ENCODE measurements around the gene PYM1. TPM values are rescaled to one million over a fixed set of nuclear protein-coding genes. Genes with fewer than 3 reads are reported as not detected.
A peak's percentile ranks its signal among the peaks of the same experiment; 100 is the strongest.
"Not testable (repeated sequence)": the region's sequence is repeated elsewhere in the genome, so short reads cannot be mapped to it uniquely, and the experiment has no call there.

PYM1 gene
- total and polyA plus RNA-seq, 10 donors, result 26.7 to 54.0 (median 37.8) TPM

DNA sequence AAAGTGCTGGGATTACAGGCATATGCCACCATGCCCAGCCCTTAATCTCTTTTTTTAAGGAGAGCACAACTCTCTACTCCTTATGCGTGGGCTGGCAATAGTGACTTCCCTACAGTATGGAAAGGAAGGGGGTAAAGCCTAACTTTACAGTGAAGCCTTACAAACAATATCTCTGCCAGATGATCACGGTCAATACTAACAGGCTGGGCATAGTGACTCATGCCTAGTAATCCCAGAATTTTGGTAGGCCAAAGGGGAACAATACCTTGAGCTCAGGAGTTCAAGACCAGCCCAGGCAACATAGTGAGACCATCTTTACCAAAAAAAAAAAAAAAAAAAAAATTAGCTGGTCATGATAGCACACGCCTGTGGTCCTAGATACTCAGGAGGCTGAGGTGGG lies 5.6 kb downstream of the PYM1 start:
- H3K4me1 ChIP-seq, result peaks cover 17 to 89% (median 42%) of the 10 kb centered on the region in 6 donors
- WGBS, 5 donors, result 82 to 99% (median 96%) methylated on average over 3 of the region's 3 CpGs
- H3K9me3 ChIP-seq, result no peaks in the 10 kb centered on the region
- no peak overlapping the region for H3K4me3 ChIP-seq
- intact Hi-C loops (cut with DNase I; ENCODE audit: low total_unique reads), result no loop called here
- no peak overlapping the region for H3K27ac ChIP-seq
- TF ChIP-seq, protein P1, sequence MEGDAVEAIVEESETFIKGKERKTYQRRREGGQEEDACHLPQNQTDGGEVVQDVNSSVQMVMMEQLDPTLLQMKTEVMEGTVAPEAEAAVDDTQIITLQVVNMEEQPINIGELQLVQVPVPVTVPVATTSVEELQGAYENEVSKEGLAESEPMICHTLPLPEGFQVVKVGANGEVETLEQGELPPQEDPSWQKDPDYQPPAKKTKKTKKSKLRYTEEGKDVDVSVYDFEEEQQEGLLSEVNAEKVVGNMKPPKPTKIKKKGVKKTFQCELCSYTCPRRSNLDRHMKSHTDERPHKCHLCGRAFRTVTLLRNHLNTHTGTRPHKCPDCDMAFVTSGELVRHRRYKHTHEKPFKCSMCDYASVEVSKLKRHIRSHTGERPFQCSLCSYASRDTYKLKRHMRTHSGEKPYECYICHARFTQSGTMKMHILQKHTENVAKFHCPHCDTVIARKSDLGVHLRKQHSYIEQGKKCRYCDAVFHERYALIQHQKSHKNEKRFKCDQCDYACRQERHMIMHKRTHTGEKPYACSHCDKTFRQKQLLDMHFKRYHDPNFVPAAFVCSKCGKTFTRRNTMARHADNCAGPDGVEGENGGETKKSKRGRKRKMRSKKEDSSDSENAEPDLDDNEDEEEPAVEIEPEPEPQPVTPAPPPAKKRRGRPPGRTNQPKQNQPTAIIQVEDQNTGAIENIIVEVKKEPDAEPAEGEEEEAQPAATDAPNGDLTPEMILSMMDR (IDR thresholded peaks at IDR 0.05 in 8 of 11, conservative IDR thresholded peaks at IDR 0.05 in 3 of 11), result no peak
- TF ChIP-seq POLR2AphosphoS5 (IDR thresholded peaks at IDR 0.05) (no peak), POLR2A (IDR thresholded peaks at IDR 0.05) (no peak)
- DNase-seq, result no peak
- H3K36me3 ChIP-seq, result peaks cover 0 to 72% (median 9%) of the 10 kb centered on the region in 6 donors
- H3K27me3 ChIP-seq (replicated peaks in 1 of 7), result no peaks in the 10 kb centered on the region

DNA sequence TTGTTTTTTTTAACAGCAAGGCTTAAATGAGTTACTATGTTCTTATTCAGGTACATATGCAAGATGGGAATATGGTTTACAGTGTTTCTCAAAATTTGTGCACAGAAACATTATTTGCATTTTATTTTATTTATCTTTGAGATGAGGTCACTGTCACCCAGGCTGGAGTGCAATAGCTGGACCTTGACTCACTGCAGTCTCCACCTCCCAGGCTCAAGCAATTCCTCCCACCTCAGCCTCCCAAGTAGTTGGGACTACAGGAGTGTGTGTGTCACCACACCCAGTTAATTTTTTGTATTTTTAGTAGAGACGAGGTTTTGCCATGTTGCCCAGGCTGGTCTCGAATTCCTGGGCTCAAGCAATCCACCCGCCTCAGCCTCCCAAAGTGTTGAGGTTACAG lies 8.7 kb downstream of the PYM1 start:
- WGBS, 5 donors, result 87 to 93% (median 91%) methylated on average over 3 of the region's 3 CpGs
- H3K27me3 ChIP-seq (replicated peaks in 1 of 7); H3K4me3 ChIP-seq; H3K27ac ChIP-seq; intact Hi-C loops (cut with DNase I; ENCODE audit: low total_unique reads); H3K9me3 ChIP-seq; DNase-seq: not testable (repeated sequence)
- peaks cover 8 to 91% (median 38%) of the 10 kb centered on the region in 6 donors for H3K4me1 ChIP-seq
- H3K36me3 ChIP-seq, result peaks cover 0 to 86% (median 12%) of the 10 kb centered on the region in 6 donors

DNA sequence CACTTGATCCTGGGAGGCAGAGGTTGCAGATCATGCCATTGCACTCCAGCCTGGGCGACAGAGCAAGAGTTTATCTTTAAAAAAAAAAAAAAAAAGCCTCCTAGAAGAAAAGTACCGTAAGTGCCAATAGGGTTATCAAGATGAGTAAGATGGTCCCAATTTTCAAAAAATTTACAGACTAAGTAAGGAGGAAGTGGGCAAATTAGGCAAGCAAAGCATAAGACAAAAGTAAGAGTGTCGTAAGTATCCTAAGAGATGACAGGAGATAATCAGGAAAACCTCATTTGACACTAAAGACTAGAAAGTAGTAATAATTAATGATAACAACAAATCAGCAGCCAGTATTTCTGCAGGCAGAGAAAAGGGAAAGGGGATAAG lies 12.2 kb downstream of the PYM1 start:
- Histone ChIP-seq H3K9me3 (no peaks in the 10 kb centered on the region), H3K27ac (peak overlapping the region in 3 of 8 donors; percentile 21 to 60 (median 50)), H3K27me3 (replicated peaks in 1 of 7) (no peaks in the 10 kb centered on the region), H3K4me3 (no peak overlapping the region), H3K4me1 (peaks cover 5 to 67% (median 29%) of the 10 kb centered on the region in 6 donors), H3K36me3 (peaks cover 0 to 91% (median 12%) of the 10 kb centered on the region in 6 donors)
- no peak for DNase-seq
- intact Hi-C loops (cut with DNase I; ENCODE audit: low total_unique reads), result no loop called here
- WGBS, 5 donors, result 40 to 59% (median 52%) methylated on average over 3 of the region's 3 CpGs
- TF ChIP-seq, protein P1 (IDR thresholded peaks at IDR 0.05 in 8 of 11, conservative IDR thresholded peaks at IDR 0.05 in 3 of 11), result no peak
- no peak for TF ChIP-seq POLR2AphosphoS5 (IDR thresholded peaks at IDR 0.05)

DNA sequence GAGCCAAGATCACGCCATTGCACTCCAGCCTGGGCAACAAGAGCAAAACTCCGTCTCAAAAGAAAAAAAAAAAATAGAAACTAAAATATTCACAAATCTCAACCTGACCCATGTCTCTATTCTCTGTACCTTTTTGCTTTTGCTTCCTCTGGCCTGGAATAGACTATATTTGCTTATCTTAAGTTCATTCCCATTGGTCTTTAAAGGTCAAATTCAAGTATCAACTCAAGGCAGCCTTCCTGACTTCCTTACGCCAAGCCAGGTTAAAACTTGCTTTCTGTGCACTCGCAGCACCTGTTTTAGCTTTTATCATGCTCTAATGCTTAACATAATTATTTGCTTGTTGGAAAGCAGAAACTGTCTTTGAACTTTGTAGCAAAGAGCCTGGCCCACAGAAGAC lies 14.8 kb downstream of the PYM1 start:
- 76 to 83% (median 79%) methylated on average over 4 of the region's 4 CpGs for WGBS, 5 donors
- intact Hi-C loops (cut with DNase I; ENCODE audit: low total_unique reads), result no loop called here
- DNase-seq, result no peak
- H3K4me3 ChIP-seq, result no peak overlapping the region
- H3K36me3 ChIP-seq, result peaks cover 0 to 68% (median 12%) of the 10 kb centered on the region in 6 donors
- H3K4me1 ChIP-seq, result peaks cover 5 to 49% (median 25%) of the 10 kb centered on the region in 6 donors
- no peaks in the 10 kb centered on the region for H3K27me3 ChIP-seq (replicated peaks in 1 of 7)
- H3K9me3 ChIP-seq, result no peaks in the 10 kb centered on the region
- peak overlapping the region in 4 of 8 donors; percentile 29 to 61 (median 55) for H3K27ac ChIP-seq
- TF ChIP-seq POLR2AphosphoS5 (IDR thresholded peaks at IDR 0.05), result no peak
- TF ChIP-seq, protein P1 (IDR thresholded peaks at IDR 0.05 in 8 of 11, conservative IDR thresholded peaks at IDR 0.05 in 3 of 11), result no peak
- no peak for TF ChIP-seq POLR2A (IDR thresholded peaks at IDR 0.05)

DNA sequence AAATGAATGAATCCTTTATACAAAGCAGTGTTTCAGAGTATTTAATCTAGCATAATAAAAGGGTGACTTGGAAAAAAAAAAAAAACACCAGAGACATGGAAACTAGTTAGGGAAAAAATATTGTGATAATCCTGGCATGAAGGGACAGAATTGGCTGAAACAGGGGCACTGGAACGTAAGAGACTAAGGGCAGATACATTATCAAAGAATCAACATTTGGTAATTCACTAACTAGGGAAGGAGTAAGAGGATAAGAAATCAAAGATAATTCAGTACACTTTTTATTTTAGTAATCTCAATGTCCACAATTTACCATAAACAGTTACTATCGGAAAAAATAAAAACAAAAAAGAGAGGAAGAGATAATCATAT lies 18.2 kb downstream of the PYM1 start:
- no peak overlapping the region for H3K4me3 ChIP-seq
- 79 to 92% (median 81%) methylated on average over 2 of the region's 2 CpGs for WGBS, 5 donors
- H3K9me3 ChIP-seq, result no peaks in the 10 kb centered on the region
- no peaks in the 10 kb centered on the region for H3K27me3 ChIP-seq (replicated peaks in 1 of 7)
- intact Hi-C loops (cut with DNase I; ENCODE audit: low total_unique reads), result no loop called here
- peaks cover 0 to 39% (median 11%) of the 10 kb centered on the region in 6 donors for H3K36me3 ChIP-seq
- DNase-seq, result no peak
- H3K27ac ChIP-seq, result no peak overlapping the region
- TF ChIP-seq, protein P1 (IDR thresholded peaks at IDR 0.05 in 8 of 11, conservative IDR thresholded peaks at IDR 0.05 in 3 of 11), result no peak
- no peak for TF ChIP-seq POLR2A (IDR thresholded peaks at IDR 0.05)
- no peak for TF ChIP-seq POLR2AphosphoS5 (IDR thresholded peaks at IDR 0.05)
- H3K4me1 ChIP-seq, result peaks cover 0 to 20% (median 14%) of the 10 kb centered on the region in 6 donors
